ENCODE data around the gene MYH11. TPM values are rescaled to one million over a fixed set of nuclear protein-coding genes. Genes with fewer than 3 reads are reported as not detected.
A peak's percentile ranks its signal among the peaks of the same experiment; 100 is the strongest.

Gene MYH11
- polyA plus RNA-seq, 3 donors = 0.06 TPM; not detected in 2

GRCh38 chr16:15874745-15875314, 18.0 kb upstream of the MYH11 start:
- no peaks in the 10 kb centered on the region for H4K20me1 ChIP-seq (ENCODE audit: insufficient read depth, low read length)
- H3K4me2 ChIP-seq (replicated peaks; ENCODE audit: extremely low read depth, low read length, poor library complexity, severe bottlenecking) = no peak overlapping the region
- peaks cover 59 to 78% of the 10 kb centered on the region in 2 donors for H3K36me3 ChIP-seq (replicated peaks in 1 of 2; ENCODE audit: control insufficient read depth in 1 of 2, insufficient read depth in 2 of 2, low read length in 2 of 2)
- peak overlapping the region in 1 of 2 donors; percentile 26 for H3K4me3 Mint-ChIP-seq
- no peak overlapping the region for H3K4me3 ChIP-seq (replicated peaks in 1 of 3; ENCODE audit: low read depth in 2 of 3, low read length in 3 of 3)
- TF ChIP-seq CTCF (IDR thresholded peaks at IDR 0.05) = peak; percentile 63
- no peaks in the 10 kb centered on the region for H3K27me3 Mint-ChIP-seq (ENCODE audit: low read depth in 3 of 3)
- 18% methylated on average over 3 of the region's 7 CpGs for WGBS (ENCODE audit: insufficient coverage)
- H2AFZ ChIP-seq (ENCODE audit: insufficient read depth, low read depth, low read length, poor library complexity, severe bottlenecking) = peak overlapping the region; percentile 35
- H3K9me3 ChIP-seq (replicated peaks in 1 of 2; ENCODE audit: control insufficient read depth in 1 of 2, insufficient read depth in 1 of 2, low read length in 2 of 2) = no peaks in the 10 kb centered on the region
- H3K4me1 ChIP-seq (ENCODE audit: control insufficient read depth in 1 of 2, insufficient read depth in 2 of 2, low read length in 2 of 2) = peaks cover 7% of the 10 kb centered on the region in 2 donors
- peak overlapping the region in 2 of 7 donors; percentile 8 to 57 for H3K27ac Mint-ChIP-seq
- no peaks in the 10 kb centered on the region for H3K27me3 ChIP-seq (ENCODE audit: control insufficient read depth in 2 of 2, insufficient read depth in 2 of 2, low read length in 2 of 2)
- peaks cover 13% of the 10 kb centered on the region for H3K4me1 Mint-ChIP-seq
- intact Hi-C loops (cut with micrococcal nuclease) = loop anchor here in 1 of 2 donors (5.0 kb wide), 1 partner anchor 252 kb away; no protein-coding TSS in a partner anchor
- peaks cover 11% of the 10 kb centered on the region for H3K79me2 ChIP-seq (ENCODE audit: insufficient read depth, low read length)
- no peak overlapping the region for H3K9ac ChIP-seq (ENCODE audit: insufficient read depth, low read length, poor library complexity, severe bottlenecking)
- peaks cover 59 to 83% of the 10 kb centered on the region in 2 donors for H3K36me3 Mint-ChIP-seq
- H3K27ac ChIP-seq (ENCODE audit: low read depth in 1 of 2, low read length in 2 of 2) = no peak overlapping the region
- no peaks in the 10 kb centered on the region for H3K9me3 Mint-ChIP-seq
- peak in 2 of 3 donors; percentile 12 to 16 for DNase-seq

- peaks cover 5% of the 10 kb centered on the region for H3K4me1 Mint-ChIP-seq
- H3K36me3 Mint-ChIP-seq = peaks cover 56 to 85% of the 10 kb centered on the region in 2 donors
- no peaks in the 10 kb centered on the region for H3K9me3 ChIP-seq (replicated peaks in 1 of 2; ENCODE audit: control insufficient read depth in 1 of 2, insufficient read depth in 1 of 2, low read length in 2 of 2)
- no peak overlapping the region for H3K4me3 ChIP-seq (replicated peaks in 1 of 3; ENCODE audit: low read depth in 2 of 3, low read length in 3 of 3)
- no peak for DNase-seq
- no peak overlapping the region for H3K9ac ChIP-seq (ENCODE audit: insufficient read depth, low read length, poor library complexity, severe bottlenecking)
- no peaks in the 10 kb centered on the region for H4K20me1 ChIP-seq (ENCODE audit: insufficient read depth, low read length)
- H2AFZ ChIP-seq (ENCODE audit: insufficient read depth, low read depth, low read length, poor library complexity, severe bottlenecking) = no peak overlapping the region
- H3K27ac ChIP-seq (ENCODE audit: low read depth in 1 of 2, low read length in 2 of 2) = no peak overlapping the region
- intact Hi-C loops (cut with micrococcal nuclease) = no loop called here
- no peak overlapping the region for H3K4me3 Mint-ChIP-seq
- H3K4me1 ChIP-seq (ENCODE audit: control insufficient read depth in 1 of 2, insufficient read depth in 2 of 2, low read length in 2 of 2) = no peaks in the 10 kb centered on the region
- H3K27me3 ChIP-seq (ENCODE audit: control insufficient read depth in 2 of 2, insufficient read depth in 2 of 2, low read length in 2 of 2) = no peaks in the 10 kb centered on the region
- 100% methylated on average over 1 of the region's 1 CpG for WGBS (ENCODE audit: insufficient coverage)
- H3K27ac Mint-ChIP-seq = no peak overlapping the region
- no peaks in the 10 kb centered on the region for H3K9me3 Mint-ChIP-seq
- H3K36me3 ChIP-seq (replicated peaks in 1 of 2; ENCODE audit: control insufficient read depth in 1 of 2, insufficient read depth in 2 of 2, low read length in 2 of 2) = peaks cover 64 to 78% of the 10 kb centered on the region in 2 donors
- H3K27me3 Mint-ChIP-seq (ENCODE audit: low read depth in 3 of 3) = no peaks in the 10 kb centered on the region
- H3K4me2 ChIP-seq (replicated peaks; ENCODE audit: extremely low read depth, low read length, poor library complexity, severe bottlenecking) = no peak overlapping the region
- peaks cover 8% of the 10 kb centered on the region for H3K79me2 ChIP-seq (ENCODE audit: insufficient read depth, low read length)
- TF ChIP-seq CTCF (IDR thresholded peaks at IDR 0.05) = no peak
Observed at GRCh38 chr16:15873737-15874136, 16.9 kb upstream of the MYH11 start.
